Kidney glomerular epithelial cell (primary cell): ENCODE measurements around the gene TGM2.

ENCODE experiments used
- DNase-seq: peaks from one replicate; lab custom pipeline; 2025; lab: John Stamatoyannopoulos, UW

TGM2 gene

DNA sequence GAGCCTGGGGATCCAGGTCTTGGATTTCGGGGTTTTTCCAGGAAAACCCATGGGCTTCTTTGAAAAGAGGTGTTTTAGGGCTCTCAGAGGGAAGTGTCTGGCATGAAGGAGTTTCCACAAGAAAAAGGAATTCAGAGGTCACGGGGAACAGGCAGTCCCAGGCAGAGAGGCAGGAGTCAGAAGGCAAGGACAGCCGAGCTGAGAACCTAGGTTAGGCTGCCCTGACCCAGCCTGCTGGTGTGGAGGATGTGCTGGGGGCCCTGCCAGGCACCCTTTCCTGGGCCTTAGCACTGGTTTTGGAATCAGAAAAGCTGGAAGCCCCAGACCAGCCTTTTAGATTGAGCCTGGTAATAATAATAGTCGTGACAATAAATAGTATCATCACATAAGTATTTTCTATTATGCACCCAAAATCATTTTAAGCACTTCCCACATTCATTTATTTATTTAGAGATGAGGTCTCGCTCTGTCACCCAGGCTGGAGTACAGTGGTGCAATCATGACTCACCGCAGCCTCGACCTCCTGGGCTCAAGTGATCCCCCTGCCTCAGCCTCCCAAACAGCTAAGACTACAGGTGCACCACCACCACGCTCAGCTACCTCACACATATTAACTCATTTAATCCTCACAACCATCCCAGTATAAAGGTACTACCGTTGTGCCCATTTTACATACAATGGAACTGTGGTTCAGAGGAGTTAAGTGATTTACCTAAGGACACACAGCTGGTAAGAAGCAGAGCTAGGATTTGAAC is 19.9 kb downstream of the TGM2 start:
- peak; percentile 23 for DNase-seq

DNA sequence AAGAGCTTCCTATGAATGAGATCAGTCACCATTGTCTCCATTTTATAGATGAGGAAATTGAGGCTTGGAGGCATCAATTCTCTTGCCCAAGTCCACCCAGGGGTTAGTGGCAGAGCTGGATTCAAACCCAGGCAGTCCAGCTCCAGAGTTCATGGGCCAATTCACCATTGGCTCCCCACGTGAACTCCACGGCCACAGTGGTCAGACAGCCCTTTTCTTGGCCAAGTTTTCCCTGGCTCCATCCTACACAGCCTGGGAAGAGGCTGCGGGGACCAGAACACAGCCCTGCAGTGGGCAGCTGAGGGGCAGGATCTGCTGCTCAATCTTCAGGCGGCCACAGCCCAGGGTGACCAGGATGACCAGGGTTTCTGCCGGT is 20.5 kb downstream of the TGM2 start:
- DNase-seq: no peak

DNA sequence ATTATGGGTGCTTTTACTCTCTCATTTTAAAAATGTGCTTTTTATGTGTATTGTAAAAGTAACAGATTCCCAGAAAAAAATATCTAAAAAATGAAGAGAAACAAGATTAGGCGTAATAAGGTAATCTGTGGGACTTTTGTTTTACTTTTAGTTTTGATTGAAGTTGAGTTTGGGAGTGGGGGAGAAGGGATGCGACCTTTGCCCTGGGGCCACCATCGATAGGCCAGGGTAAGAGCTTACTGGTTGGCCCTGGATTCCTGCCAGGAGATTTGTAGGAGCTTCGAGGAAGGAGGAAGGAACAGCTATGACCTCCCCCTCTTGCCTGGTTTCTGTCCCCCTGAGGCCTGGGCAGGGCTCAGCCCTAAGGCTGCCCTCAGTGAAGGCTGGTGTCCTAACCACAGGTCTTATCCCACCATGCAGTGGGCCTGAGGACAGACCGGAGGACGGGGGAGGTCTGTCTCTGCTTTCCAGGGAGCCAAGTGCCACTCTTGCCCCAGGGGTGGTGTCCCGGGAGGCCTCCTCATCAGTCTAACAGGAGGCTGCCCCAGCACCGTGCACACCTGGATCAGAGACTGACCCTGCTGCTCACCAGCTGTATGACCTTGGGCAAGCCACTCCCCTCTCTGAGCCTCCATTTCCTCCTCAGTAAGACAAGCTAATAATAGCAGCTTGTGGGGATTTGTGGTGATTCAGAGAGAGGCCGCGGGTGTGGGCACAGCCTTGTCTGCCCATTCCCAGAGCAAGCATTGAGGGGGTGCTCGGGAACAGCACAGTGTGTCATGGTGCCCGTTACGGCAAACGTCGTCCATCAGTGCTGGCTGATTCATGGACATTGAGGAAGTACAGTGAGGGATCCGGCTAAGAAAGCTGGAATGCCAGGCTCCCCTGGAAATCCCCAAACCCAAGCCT is 21.2 kb downstream of the TGM2 start:
- peak; percentile 93 for DNase-seq

DNA sequence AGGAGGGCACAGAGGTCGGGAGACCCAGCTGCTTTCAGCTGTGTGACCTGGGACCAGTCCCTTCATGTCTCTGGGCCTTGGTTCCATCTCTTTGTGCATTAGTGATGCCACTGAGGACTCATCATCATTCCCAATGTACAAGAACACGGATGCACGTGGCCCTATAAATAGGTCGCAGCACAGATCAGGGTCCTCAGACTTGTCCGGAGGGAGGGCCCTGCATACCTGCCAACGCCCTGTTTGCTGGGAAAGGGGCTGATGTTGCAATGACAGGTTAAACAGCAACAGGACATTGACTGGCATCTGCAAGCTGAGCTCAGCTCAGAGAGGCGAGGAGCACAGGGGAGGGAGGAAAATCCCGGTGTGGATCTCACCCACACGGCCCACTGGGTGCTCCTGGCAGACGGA is 21.8 kb downstream of the TGM2 start:
- peak; percentile 42 for DNase-seq

DNA sequence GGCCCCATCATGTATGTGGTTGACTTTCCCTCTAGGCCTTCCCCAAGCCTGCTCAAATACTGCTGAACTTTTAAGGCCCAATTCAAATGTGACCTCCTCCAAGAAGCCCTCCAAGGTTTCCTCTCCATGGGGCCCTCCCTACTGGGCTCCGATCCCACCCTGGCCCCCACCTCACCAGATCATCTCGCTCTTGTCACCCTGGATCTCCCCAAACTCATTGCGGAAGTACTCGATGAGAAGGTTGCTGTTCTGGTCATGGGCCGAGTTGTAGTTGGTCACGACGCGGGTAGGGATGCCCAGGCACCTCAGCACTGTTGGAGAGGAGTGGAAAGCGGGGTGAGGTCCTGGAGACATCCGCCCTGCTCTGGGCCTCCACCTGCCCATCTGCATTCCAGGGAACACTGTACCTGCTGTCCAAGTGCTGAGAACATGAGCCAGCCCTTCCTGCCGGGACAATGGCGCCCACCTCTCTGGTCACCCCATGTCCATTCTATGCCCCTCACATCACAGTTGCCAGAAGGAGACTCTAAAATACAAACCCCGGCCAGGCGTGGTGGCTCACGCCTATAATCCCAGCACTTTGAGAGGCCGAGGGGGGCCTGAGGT is 23.1 kb downstream of the TGM2 start:
- no peak for DNase-seq

DNA sequence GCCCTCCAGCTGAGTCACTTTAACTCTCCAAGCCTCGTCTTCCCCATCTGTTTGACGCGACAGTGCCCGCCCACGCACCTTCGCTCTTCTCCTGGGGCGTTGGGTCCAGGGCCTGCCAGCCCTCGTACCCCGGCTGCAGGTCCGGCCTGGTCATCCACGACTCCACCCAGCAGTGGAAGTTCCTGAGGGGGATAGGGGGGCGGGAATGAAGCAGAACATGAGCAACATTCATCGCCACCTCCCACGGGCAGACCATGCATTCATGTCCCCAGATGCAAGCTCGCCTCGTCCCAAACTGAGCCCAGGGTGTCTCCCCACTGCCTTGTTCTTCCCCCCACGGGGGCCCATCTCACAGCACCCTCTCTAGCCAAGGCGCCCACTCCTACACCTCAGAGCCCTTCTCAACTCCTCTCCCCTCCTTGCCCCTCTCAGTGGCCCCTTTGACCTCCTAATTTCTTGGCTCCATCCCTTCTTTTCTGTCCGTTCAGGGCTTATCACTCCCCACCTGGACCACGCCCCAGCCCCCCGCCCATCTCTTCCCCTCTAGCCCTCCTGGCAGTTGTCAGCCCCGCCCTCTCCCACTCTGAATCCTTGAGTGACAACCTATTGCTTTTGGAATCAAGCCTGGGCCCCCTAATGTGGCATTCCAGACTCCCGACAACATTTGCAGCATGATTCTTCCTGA is 23.7 kb downstream of the TGM2 start:
- DNase-seq: no peak

DNA sequence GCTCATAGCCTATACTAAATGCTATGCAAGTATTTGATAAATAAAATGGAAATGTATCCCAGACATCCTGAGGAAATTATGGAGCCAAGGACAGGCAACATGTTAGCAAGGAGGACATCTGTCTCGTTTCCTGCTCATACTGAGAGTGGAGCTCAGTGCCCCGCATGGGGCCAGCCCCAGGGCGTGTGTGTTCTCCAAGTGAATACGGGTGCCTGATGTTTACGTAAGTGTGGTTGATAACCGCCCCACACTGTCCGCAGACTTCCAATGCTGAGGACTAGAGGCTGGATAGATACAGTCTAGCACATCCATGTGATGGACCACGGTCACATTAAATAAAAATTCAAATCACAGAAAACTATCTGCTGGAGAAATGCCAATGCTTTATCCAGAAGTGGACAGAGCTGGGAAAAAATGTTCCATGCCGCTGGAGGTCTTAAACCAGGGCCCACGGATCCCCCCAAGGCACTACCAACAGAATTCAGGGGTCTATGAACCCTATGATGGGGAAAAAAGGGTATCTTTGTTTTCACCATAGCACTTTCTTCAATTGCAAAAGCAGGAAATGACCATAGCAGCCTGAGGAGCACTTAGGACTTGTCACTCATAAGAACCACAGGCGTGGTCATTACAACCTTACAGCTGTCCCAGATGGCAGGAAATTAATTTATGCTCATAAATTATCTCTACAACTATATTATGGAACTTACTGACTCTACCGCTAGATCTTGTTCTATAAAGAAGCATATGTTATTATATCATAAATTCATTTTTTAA is 24.9 kb downstream of the TGM2 start:
- DNase-seq: no peak

DNA sequence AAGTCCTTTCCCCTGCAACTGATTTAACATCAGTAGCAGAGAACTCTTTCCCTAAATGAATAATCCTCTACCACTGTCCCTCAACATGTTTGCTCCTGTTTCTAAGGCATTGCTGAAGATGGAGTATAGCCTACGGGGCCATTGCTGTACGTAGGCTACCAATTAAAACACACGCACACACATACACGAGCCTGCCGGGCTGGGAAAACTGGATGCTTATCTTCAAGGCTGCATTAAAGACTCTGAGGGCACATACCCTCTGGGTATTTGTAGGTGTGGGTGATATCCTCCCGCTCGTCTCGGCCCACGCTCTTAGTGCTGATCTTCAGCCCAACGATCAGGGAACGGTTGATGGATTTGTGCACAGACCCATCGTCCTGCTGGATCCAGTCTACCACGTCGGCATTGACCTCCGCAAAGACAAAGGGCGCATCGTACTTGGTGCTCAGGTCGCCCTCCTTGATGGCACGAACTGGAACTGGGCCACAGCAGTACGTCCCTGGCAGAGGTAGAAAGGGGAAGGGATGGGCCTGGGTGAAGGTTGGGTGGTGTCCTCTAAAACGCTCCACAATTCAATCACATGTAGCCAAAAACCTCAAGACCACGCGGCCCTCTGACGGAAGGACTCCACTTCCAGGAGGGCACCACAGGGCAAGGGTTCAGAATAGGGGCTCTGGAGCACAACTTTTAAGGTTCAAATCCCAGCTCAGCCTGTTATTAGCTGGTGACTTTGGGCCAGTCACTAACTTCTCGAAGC is 25.7 kb downstream of the TGM2 start:
- no peak for DNase-seq

DNA sequence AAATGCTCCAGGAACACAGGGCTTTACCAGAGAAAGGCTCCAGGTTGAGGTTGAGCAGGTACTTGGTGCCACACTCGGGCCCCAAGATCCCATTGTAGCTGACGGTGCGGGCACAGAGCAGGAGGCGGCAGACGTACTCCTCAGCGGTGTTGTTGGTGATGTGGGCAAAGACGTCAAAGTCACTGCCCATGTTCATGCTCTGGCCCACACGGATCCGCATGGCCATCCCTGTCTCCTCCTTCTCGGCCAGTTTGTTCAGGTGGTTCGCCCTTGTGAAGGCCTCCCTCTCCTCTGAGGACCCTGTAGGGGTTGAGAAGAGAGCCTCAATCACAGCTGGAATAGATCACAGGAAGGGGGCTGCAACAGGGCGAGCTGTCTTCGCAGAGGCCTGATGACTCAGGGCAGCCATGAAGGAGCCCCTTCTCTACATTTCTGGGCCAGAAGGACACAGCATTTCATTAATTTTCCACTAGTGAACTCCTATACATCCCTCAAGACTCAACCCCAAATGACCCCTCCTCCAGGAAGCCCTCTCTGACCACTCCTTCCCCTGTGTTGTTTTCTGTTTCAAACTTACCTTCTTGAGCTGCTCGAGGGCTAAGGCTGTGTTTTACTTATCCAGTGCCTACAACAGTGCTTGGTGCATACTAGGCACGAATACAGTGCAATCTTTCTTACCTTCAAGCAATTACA is 26.8 kb downstream of the TGM2 start:
- no peak for DNase-seq

DNA sequence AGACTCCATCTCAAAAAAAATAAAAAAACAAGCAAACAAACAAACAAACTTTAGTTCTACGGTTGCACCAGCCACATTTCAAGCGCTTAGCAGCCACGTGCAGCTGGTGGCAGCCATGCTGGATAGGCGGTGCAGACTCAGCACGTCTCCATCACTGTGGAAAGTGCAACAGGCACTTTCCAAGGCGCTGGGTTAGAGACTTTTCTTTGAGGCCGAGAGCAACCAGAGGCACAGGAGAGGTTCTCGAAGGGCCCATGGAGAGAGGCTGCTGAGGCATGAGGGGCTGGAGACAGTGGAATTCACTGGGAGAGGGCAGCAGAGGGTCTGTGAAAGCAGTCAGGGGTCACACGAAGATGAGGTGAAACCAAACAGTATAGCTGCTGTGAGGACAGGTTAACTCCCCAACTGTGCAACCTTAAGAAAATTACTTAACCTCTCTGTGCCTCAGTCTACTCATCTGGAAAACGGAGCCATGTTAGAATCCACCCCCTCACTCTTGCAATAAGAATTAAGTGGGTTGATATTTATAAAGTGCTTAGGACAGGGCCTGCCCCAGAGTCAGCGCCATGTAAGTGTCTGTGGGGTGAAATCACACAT is 27.5 kb downstream of the TGM2 start:
- DNase-seq: no peak

DNA sequence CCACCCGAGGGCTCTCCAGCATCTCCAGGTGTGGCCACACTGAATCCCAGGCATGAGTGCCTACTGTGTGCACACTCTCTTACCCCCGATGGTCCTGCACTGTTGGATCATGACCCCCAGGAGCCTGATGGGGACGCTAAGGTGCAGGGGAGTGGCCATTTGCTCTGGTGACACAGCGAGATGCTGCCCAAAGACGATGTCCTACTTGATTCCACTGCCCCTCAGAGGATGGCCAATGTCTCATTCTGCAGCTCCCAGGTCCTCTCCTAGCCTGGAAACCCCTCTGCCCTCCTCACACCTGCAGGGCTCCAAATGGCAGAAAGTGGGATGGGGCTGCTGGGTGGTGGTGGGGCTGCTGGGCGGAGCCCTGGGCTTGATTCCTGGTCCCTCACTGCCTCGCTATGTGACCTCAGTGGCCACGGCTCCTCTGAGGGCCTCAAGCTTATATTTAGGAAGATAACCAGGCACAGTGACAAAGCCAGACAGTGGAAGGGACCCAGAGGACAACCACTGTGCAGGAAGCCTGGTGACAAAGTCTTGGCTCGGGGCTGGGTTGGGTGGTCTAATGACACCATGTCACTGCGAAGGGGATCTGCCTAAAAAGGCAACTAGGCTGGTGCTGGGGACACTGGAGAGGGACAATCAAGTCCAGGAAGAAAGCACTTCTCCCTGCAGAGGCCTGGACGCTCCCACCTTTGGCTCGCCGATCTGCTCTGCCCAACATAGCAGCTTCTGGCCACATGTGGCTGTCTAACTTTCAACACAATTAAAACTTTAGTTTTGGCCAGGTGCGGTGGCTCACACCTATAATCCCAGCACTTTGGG is 28.4 kb downstream of the TGM2 start:
- DNase-seq: no peak

DNA sequence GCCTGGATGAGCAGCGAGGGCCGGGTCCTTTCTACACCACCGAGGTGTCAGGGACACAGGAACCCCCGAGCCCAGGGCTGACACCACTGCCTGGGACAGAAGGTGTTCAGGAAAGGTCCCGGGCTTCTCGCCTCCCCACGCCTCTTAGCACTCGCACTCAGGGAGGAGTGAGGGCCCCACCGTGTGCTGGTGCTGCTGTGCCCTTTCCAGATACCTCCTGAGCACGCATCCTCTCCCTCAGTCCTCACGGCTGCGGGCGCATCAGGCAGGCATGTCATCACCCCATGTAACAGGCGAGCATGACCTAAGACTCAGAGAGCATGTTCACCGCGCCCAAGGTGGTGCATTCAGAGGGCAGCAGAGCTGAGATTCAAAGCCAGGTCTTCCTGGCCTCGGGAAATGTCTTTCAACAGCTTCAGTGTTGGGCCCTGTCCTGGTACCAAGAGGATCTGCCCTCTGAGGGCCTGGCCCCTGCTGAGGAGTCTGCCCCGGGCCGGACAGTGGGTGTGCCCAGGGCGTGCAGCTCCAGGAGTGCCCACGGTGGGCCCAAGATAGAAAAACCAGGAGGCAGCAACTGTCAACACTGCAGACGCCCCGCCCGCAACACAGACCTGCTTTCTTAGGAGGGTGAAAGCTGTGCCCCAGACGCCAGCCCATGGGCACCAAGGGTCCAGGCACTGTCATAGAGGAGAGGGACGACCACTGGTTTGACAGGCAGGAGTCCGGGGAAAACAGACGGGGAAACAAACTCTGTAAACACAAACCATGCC is 29.2 kb downstream of the TGM2 start:
- no peak for DNase-seq

DNA sequence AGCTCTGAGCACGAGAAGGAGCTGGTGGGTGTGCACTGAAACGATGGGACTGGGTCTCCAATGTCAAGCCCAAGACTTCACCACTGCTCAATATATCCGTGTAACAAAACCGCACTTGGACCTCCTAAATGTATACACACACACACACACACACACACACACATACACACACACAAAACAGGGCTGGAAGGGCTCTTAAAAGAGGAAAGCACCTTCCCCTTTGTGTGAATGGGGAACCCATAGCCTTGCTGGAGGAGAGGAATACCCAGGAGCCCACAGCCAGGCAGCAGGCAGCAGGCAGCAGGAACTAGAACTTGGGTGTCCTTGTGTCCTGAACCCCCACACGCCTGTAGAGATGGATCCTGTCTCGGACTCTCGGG is 29.8 kb downstream of the TGM2 start:
- no peak for DNase-seq

DNA sequence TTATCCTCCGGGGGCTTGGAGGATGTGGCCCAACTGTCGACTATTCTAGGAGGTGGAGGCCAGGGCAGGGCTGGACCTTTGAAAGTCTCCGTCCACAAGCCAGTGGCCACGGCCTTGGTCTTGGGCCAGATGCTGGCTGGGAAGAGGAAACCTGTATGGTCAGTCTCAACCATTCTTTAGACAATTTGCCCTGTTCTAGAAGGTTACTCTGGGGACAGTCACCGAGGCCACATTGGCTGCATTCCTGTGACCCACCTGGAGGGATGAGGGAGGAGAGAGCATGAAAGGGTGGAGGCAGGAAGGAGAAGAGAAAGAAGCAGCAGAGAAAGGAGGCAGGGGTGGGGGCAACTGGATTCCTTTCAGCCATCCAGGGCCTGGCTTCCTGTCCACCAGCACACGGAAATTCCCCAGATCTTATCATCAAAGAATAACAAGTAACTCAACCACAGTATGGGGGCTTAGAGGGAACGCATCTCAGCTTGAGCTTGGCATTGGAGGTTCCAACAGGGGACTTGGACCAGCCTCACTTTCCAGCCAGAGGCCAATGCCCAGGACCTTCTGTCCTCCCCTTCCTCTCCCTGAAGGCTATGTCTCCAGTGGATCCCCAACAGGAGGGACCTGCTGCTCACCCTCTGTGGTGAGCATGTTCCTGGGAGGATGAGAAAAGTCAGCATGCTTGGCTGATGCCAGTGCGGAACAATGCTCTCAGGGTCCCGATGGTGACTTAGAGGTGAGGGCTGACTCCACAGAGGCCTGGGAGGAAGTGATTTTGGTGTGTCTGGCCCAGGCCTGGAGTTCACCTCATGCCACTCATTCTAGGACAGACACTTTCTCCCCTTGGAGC is 30.4 kb downstream of the TGM2 start:
- peak; percentile 86 for DNase-seq

DNA sequence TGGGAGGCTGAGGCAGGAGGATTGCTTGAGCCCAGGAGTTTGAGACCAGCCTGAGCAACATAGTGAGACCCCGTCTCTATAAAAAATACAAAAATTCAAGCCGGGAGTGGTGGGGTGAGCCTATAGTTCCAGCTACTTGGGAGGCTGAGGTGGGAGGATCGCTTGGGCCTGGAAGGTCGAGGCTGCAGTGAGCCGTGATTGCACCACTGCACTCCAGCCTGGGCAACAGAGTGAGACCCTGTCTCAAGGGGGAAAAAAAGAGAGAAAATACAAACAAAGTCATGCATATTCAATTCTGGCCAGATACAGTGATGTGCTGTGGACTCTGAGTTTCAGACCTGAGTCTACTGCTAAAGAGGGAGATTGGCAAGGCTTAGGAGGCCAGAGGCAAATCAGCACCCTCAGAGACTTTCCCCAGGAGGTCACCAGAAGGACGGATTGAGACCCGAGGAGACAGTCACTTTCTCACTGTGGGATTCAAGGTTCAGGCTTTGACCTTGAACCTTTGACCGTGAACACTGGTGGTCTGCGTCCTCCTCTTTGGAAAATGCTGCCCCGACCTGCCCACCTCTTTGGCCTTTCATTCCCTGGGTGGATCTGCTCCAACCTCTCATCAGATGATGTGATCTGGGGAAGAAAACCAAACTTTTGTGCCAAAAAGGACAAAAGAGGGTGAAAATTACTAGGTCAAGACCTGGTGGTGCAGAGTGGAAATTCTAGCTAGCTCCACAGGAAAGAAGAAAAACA is 31.2 kb downstream of the TGM2 start:
- DNase-seq: no peak

DNA sequence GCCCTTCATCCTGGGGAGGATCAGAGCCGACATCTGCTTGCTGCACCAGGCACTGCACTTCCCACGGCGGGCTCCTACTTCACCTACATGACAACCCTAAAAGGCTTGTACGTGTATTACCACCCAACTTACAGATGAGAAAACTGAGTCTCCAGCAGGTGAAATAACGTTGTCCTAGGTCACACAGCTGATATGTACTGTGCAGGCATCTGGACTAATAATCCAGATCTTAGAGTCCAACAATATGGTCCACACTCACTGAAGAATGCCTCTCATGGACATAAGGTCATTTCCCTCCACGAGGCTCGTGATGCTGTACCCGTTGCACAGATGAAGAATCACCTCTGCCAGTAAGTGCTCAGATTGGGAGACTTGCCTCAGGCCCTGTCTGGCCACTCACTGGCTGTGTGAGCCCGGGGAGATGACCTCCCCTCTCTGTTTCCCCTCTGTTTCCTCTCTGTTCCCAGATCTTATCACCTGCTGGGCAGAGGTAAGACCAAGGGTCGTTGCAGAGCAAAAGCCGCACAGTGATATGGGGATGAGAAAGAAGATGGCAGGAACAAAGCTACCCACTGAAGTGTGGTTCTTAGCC is 32.1 kb downstream of the TGM2 start:
- DNase-seq: no peak
